DOHH2 (cell line): ENCODE measurements around the gene MTNR1B.

Experiments used
- EZH2phosphoT487 ChIP-seq: fragments of 200-600 bp; sonication (generic); IDR thresholded peaks from 2 replicates; pipeline ENCODE4 v1.6.1; 2017; ENCODE audit warnings: borderline replicate concordance, mild to moderate bottlenecking, antibody characterized with exemption, low read length, moderate library complexity, mixed read lengths
- TF ChIP-seq, protein P1 (sequence below): fragments of 200-600 bp; sonication (generic); IDR thresholded peaks from one replicate; pipeline ENCODE4 v1.5.1; 2014; ENCODE audit warnings: antibody characterized with exemption, mild to moderate bottlenecking, low read depth, low read length; ENCODE audit not compliant: poor library complexity, severe bottlenecking

DNA sequence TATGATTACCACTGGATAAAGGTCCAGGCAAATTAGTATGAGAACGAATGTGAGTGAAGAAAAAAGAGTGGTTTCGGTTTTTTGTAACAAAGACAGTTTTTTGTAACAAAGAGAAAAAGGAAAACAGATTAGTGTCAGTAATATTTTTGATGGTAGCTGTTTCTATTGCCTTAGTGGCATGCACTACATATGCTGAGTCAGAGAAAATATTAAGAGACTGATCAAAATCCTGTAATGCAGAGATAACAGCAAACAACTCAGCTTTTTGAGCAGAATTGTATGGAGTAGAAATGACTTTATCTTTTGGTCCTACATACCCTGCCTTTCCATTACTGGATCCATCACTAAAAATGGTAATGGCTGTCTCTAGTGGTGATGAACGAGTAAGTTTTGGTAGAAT is 22.7 kb upstream of the MTNR1B start:
- TF ChIP-seq, protein P1, sequence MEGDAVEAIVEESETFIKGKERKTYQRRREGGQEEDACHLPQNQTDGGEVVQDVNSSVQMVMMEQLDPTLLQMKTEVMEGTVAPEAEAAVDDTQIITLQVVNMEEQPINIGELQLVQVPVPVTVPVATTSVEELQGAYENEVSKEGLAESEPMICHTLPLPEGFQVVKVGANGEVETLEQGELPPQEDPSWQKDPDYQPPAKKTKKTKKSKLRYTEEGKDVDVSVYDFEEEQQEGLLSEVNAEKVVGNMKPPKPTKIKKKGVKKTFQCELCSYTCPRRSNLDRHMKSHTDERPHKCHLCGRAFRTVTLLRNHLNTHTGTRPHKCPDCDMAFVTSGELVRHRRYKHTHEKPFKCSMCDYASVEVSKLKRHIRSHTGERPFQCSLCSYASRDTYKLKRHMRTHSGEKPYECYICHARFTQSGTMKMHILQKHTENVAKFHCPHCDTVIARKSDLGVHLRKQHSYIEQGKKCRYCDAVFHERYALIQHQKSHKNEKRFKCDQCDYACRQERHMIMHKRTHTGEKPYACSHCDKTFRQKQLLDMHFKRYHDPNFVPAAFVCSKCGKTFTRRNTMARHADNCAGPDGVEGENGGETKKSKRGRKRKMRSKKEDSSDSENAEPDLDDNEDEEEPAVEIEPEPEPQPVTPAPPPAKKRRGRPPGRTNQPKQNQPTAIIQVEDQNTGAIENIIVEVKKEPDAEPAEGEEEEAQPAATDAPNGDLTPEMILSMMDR: no peak
- no peak for TF ChIP-seq EZH2phosphoT487
